ENCODE results near the gene OPTN.

Gene OPTN

GRCh38 chr10:13100349-13101294 is 659 bp downstream of the OPTN start:
- no peak for TF ChIP-seq CTCF (IDR thresholded peaks at IDR 0.05; ENCODE audit: insufficient read depth, low read length, poor library complexity, severe bottlenecking)
- Histone ChIP-seq H3K36me3 (ENCODE audit: control insufficient read depth, insufficient read depth, low read length) (no peaks in the 10 kb centered on the region; the same call in 1 of the 2 replicates), H3K4me3 (replicated peaks; ENCODE audit: low read depth, low read length) (peak overlapping the region; percentile 87), H3K27me3 (replicated peaks; ENCODE audit: control insufficient read depth, insufficient read depth, low read length) (no peaks in the 10 kb centered on the region; the same call in 1 of the 2 replicates)
- peak; percentile 35 for DNase-seq (ENCODE audit: extremely low read depth, insufficient read length)

GRCh38 chr10:13102002-13102794 is 2.2 kb downstream of the OPTN start:
- TF ChIP-seq CTCF (IDR thresholded peaks at IDR 0.05; ENCODE audit: insufficient read depth, low read length, poor library complexity, severe bottlenecking) = no peak
- H3K4me3 ChIP-seq (replicated peaks; ENCODE audit: low read depth, low read length) = peak overlapping the region; percentile 18
- no peaks in the 10 kb centered on the region; the same call in 1 of the 2 replicates for H3K27me3 ChIP-seq (replicated peaks; ENCODE audit: control insufficient read depth, insufficient read depth, low read length)
- no peak for DNase-seq (ENCODE audit: extremely low read depth, insufficient read length)
- H3K36me3 ChIP-seq (ENCODE audit: control insufficient read depth, insufficient read depth, low read length) = no peaks in the 10 kb centered on the region; the same call in 1 of the 2 replicates

GRCh38 chr10:13103554-13103953 is 3.6 kb downstream of the OPTN start:
- H3K36me3 ChIP-seq (ENCODE audit: control insufficient read depth, insufficient read depth, low read length) = no peaks in the 10 kb centered on the region; the same call in 1 of the 2 replicates
- no peak overlapping the region for H3K4me3 ChIP-seq (replicated peaks; ENCODE audit: low read depth, low read length)
- no peaks in the 10 kb centered on the region for H3K27me3 ChIP-seq (replicated peaks; ENCODE audit: control insufficient read depth, insufficient read depth, low read length)
- no peak for TF ChIP-seq CTCF (IDR thresholded peaks at IDR 0.05; ENCODE audit: insufficient read depth, low read length, poor library complexity, severe bottlenecking)
- DNase-seq (ENCODE audit: extremely low read depth, insufficient read length) = no peak

- TF ChIP-seq CTCF (IDR thresholded peaks at IDR 0.05; ENCODE audit: insufficient read depth, low read length, poor library complexity, severe bottlenecking) = no peak
- Histone ChIP-seq H3K36me3 (ENCODE audit: control insufficient read depth, insufficient read depth, low read length) (peaks cover 3% of the 10 kb centered on the region), H3K4me3 (replicated peaks; ENCODE audit: low read depth, low read length) (no peak overlapping the region), H3K27me3 (replicated peaks; ENCODE audit: control insufficient read depth, insufficient read depth, low read length) (no peaks in the 10 kb centered on the region)
- DNase-seq (ENCODE audit: extremely low read depth, insufficient read length) = no peak
Measured at GRCh38 chr10:13104697-13105096, 4.7 kb downstream of the OPTN start.

GRCh38 chr10:13105184-13105583 is 5.2 kb downstream of the OPTN start:
- Histone ChIP-seq H3K4me3 (replicated peaks; ENCODE audit: low read depth, low read length) (no peak overlapping the region), H3K27me3 (replicated peaks; ENCODE audit: control insufficient read depth, insufficient read depth, low read length) (no peaks in the 10 kb centered on the region), H3K36me3 (ENCODE audit: control insufficient read depth, insufficient read depth, low read length) (peaks cover 7% of the 10 kb centered on the region)
- DNase-seq (ENCODE audit: extremely low read depth, insufficient read length) = no peak
- TF ChIP-seq CTCF (IDR thresholded peaks at IDR 0.05; ENCODE audit: insufficient read depth, low read length, poor library complexity, severe bottlenecking) = no peak
